Right lobe of liver (tissue), 6 donors: ENCODE results near the gene DNAJA4. TPM values are rescaled to one million over a fixed set of nuclear protein-coding genes. Genes with fewer than 3 reads are reported as not detected.

Experiments used
- ATAC-seq, 4 donors: fragments of 200-7000 bp; cut with Tn5 transposase; one replicate each; pipeline ENCODE4 v1.9.1; 2020; ENCODE audit warnings: mild to moderate bottlenecking in 4 of 4, moderate library complexity in 4 of 4
- DNase-seq, 3 donors: peaks; one replicate each; pipeline ENCODE4 v3.0.0-alpha.2; 2020
- H3K27ac ChIP-seq, 3 donors: fragments of 200-600 bp; one replicate each; pipeline ENCODE4 v1.8.0; 2022
- H3K27me3 ChIP-seq, 2 donors: fragments of 200-600 bp; one replicate each; pipeline ENCODE4 v1.8.0; 2022
- H3K36me3 ChIP-seq, 4 donors: fragments of 200-600 bp; sonication (generic) in 1 of 4; one replicate each; pipeline versions ENCODE4 v1.5.1 to v1.8.0; 2017 to 2022; ENCODE audit warnings: control low read depth in 1 of 4
- H3K4me1 ChIP-seq, 4 donors: fragments of 200-600 bp; sonication (generic) in 1 of 4; one replicate each; pipeline versions ENCODE4 v1.5.1 to v1.8.0; 2017 to 2022; ENCODE audit warnings: control low read depth in 1 of 4
- H3K4me3 ChIP-seq, 3 donors: fragments of 200-600 bp; one replicate each; pipeline ENCODE4 v1.8.0; 2022
- H3K9me3 ChIP-seq, 4 donors: fragments of 200-600 bp; sonication (generic) in 1 of 4; one replicate each; pipeline versions ENCODE4 v1.5.1 to v1.8.0; 2017 to 2022; ENCODE audit warnings: control low read depth in 1 of 4
- POLR2A ChIP-seq: fragments of 450-650 bp; IDR thresholded peaks from one replicate; pipeline ENCODE4 v1.6.1; 2017; ENCODE audit warnings: antibody characterized with exemption, mild to moderate bottlenecking
- WGBS: methylation state at CpG from one replicate; pipeline ENCODE4 v1.1.6; 2018; ENCODE audit warnings: low coverage, low lambda C conversion rate; ENCODE audit not compliant: insufficient coverage; ENCODE audit errors: missing lambda C conversion rate; 5-methylcytosine and 5-hydroxymethylcytosine counted together
- intact Hi-C, 2 donors: fragments of 100-400 bp; cut with DNase I; formaldehyde crosslinking; loops; one replicate each; pipeline versions ENCODE4 v1.11.2 to v1.14.1; 2022
- total RNA-seq, 6 experiments: library from RNA; depleted of rRNA in 2 of 6; stranded (reverse); fragments of >200 nt in 2 of 6; fragmentation: NEBNext Ultra II Directional in 3 of 6; extraction: Animal tissue kit (Norgen Biotek cat#: 25700) in 3 of 6; gene quantifications; one replicate each; pipeline versions ENCODE4 v1.1.0 to v1.2.4, GENCODE V29; 2016 to 2023
- TF ChIP-seq, protein P1 (sequence below), 4 donors: fragments of 200-600 bp in 3 of 4; fragments of 450-650 bp in 1 of 4; IDR thresholded peaks; one replicate each; pipeline versions ENCODE4 v1.5.1 to v1.8.0; 2016 to 2022; ENCODE audit warnings: antibody characterized with exemption in 4 of 4, mild to moderate bottlenecking in 2 of 4
- donor health status: DM: no; HTN: yes; CAD: no.
- donor health status: DM: no; HTN: no; CAD: no.
- donor health status: DM: no; HTN: no; CAD: no.
- donor health status: DM: no; HTN: yes; CAD: no.
- donor health status: DM: no; HTN: yes; CAD: no.

Gene DNAJA4
- total RNA-seq, 6 experiments from 2014 or later = 0.73 to 3.4 (median 1.9) TPM

DNA sequence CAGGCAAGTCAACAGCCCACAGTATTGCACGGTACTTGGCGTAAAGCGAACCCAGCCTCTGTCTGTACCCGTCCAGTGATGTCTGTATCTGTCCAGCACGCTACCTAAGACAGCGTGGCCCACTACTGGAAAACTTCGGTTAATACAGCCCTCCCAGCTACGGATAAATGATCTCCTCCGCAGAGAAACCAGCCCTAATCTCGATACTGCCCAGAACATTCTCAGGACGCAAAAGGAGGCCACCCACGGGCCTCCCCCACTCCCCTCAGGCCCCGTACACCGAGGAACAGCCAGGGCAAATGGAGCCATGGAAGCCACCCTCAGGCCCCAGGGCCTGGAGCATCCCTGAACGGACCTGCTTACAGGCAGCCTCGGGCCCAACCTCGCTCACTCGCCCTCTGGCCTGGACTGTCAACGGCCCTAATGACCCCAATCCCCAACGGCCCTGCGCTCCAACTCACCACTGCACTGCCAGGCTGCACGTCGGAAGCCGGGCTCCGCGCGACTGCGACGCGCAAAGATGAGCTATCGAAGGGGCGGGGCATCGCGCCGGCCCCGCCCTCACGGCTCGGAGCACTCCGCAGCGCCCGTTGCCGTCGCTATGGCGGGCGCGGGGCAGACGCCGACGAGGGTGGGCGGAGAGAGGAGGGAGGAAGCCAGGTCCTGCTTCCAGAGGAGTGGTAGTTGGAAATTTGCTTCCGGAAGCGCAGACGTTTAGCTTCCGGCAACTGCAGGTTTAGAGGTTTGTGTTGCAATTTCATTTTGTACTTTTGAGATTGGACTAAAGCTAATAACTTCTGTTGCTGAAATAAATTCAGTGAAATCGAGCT is 35.0 kb downstream of the DNAJA4 start, which contains the start of gene SKIC8:
TSS of gene SKIC8 (minus strand) at position 509 of the 830 bp plus-strand sequence. CDS start 3,923 bp downstream, outside the sequence.
- peak within 1 kb of the TSS; percentile 33 to 52 (median 46) for H3K27ac ChIP-seq
- no peaks in the 10 kb centered on the region for H3K9me3 ChIP-seq
- under 1% methylated on average over 33 of the region's 55 CpGs for WGBS
- H3K4me1 ChIP-seq = peaks cover 0 to 7% (median 0%) of the 10 kb centered on the region in 4 donors
- no peaks in the 10 kb centered on the region for H3K27me3 ChIP-seq
- DNase-seq = peak; percentile 94
- TF ChIP-seq, protein P1, sequence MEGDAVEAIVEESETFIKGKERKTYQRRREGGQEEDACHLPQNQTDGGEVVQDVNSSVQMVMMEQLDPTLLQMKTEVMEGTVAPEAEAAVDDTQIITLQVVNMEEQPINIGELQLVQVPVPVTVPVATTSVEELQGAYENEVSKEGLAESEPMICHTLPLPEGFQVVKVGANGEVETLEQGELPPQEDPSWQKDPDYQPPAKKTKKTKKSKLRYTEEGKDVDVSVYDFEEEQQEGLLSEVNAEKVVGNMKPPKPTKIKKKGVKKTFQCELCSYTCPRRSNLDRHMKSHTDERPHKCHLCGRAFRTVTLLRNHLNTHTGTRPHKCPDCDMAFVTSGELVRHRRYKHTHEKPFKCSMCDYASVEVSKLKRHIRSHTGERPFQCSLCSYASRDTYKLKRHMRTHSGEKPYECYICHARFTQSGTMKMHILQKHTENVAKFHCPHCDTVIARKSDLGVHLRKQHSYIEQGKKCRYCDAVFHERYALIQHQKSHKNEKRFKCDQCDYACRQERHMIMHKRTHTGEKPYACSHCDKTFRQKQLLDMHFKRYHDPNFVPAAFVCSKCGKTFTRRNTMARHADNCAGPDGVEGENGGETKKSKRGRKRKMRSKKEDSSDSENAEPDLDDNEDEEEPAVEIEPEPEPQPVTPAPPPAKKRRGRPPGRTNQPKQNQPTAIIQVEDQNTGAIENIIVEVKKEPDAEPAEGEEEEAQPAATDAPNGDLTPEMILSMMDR (IDR thresholded peaks at IDR 0.05) = no peak
- peak; percentile 79 for TF ChIP-seq POLR2A
- intact Hi-C loops = no loop called here
- ATAC-seq = peak; percentile 99 to 100 (median 100)
- H3K36me3 ChIP-seq = peaks cover 0 to 3% (median 0%) of the 10 kb centered on the region in 4 donors
- peak within 1 kb of the TSS; percentile 79 to 86 (median 80) for H3K4me3 ChIP-seq

DNA sequence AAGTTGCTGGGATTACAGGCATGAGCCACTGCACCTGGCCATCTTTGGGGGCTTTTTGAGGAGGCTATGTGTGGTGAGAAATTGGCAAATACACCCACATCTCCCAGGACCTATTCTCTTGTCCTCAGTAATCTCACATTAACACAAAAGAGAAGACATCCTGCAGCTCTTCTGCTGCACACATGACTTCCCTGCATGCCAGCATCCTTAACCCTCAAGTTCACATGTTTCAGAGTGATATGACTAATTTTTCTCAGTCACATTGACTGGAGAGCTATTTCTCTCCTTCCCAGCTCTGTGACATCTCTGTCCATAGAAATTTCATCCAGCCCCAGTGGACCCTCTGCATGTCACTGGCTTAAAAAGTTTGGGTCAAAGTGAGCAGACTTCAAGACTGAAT is 37.0 kb downstream of the DNAJA4 start:
- no peak for ATAC-seq
- Histone ChIP-seq H3K9me3 (no peaks in the 10 kb centered on the region), H3K36me3 (no peaks in the 10 kb centered on the region), H3K27me3 (no peaks in the 10 kb centered on the region), H3K4me3 (no peak overlapping the region), H3K27ac (no peak overlapping the region), H3K4me1 (peaks cover 0 to 7% (median 0%) of the 10 kb centered on the region in 4 donors)
- no peak for TF ChIP-seq POLR2A
- no peak for DNase-seq
- intact Hi-C loops = no loop called here

DNA sequence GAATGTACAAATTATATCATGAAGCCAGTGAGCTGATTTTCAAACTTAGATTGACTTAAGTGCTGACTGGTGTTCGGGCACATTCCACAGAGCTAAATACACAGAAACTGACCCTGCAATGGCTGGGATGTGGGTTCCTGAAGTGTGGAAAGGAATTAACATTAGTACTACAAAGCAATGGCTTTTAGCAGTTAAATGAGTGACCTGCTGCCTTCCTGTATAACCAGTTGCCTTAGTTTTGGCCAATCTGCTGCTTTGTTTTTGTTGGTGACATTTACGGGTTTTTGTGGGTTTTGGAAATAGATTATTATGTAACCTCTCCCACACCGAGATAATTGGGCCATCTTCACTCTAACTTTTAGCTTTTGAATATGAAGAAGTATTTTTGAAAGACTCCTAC is 37.5 kb downstream of the DNAJA4 start:
- Histone ChIP-seq H3K4me1 (peaks cover 0 to 7% (median 0%) of the 10 kb centered on the region in 4 donors), H3K4me3 (no peak overlapping the region), H3K36me3 (no peaks in the 10 kb centered on the region), H3K27me3 (no peaks in the 10 kb centered on the region), H3K9me3 (no peaks in the 10 kb centered on the region), H3K27ac (no peak overlapping the region)
- intact Hi-C loops = no loop called here
- ATAC-seq (no peak), DNase-seq (no peak)
- WGBS = 34% methylated on average over 3 of the region's 3 CpGs
- TF ChIP-seq, protein P1 (IDR thresholded peaks at IDR 0.05) = no peak
- no peak for TF ChIP-seq POLR2A

DNA sequence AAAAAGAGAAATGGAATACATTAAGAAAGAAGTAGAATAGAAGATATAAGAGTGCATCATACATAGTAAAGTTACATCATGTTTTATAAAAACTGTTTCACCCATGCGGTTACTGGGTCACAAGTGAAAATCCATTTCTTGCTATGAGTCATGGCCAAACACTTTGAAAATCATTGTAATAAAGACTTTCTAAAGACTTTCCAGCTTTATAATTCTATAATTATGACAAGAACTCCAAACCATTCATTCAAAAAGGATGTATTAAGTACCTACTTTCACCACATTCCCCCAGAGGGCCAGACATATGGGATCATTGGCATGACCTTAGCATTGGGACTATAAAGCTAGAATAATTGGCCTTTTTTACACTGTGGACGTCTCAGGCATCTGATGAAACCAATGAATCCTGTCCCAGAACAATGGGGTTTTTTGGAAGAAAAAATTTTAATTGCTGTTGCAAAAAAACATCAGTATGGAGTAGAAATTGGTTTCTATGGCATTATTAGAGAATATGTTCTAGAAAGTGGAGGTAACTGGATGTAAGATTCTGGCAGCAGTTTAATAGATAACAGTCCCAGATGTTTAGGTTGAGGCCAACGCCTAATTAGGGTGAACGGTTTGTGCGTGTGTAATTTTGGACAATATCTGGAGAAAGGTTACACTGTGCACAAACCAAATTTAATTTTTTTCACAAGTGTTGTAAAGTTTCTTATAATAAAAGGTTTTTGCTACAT is 38.4 kb downstream of the DNAJA4 start:
- no peak for ATAC-seq
- TF ChIP-seq, protein P1 (IDR thresholded peaks at IDR 0.05) = no peak
- no peak for TF ChIP-seq POLR2A
- no peaks in the 10 kb centered on the region for H3K27me3 ChIP-seq
- no peaks in the 10 kb centered on the region for H3K9me3 ChIP-seq
- H3K36me3 ChIP-seq = no peaks in the 10 kb centered on the region
- H3K27ac ChIP-seq = no peak overlapping the region
- intact Hi-C loops = no loop called here
- DNase-seq = no peak
- 59% methylated on average over 5 of the region's 5 CpGs for WGBS
- no peak overlapping the region for H3K4me3 ChIP-seq
- H3K4me1 ChIP-seq = peaks cover 0 to 7% (median 0%) of the 10 kb centered on the region in 4 donors
